KOPT-K1 (cell line): ENCODE measurements around the gene PRKX.
"Not testable (repeated sequence)": the region's sequence is repeated elsewhere in the genome, so short reads cannot be mapped to it uniquely, and the experiment has no call there.

ENCODE experiments used
- H3K27ac ChIP-seq: fragments of 200-600 bp; sonication (generic); 2 replicates; pipeline ENCODE4 v1.5.1; 2016; ENCODE audit warnings: antibody characterized with exemption, mild to moderate bottlenecking, low read depth, low read length; ENCODE audit not compliant: poor library complexity, severe bottlenecking
- H3K36me3 ChIP-seq: fragments of 200-600 bp; sonication (generic); 2 replicates; pipeline ENCODE4 v1.5.1; 2017; ENCODE audit warnings: antibody characterized with exemption, mild to moderate bottlenecking, low read length, moderate library complexity; ENCODE audit not compliant: insufficient read depth
- H3K9me3 ChIP-seq: fragments of 200-600 bp; sonication (generic); 2 replicates; pipeline ENCODE4 v1.5.1; 2017; ENCODE audit warnings: antibody characterized with exemption, low read length, mild to moderate bottlenecking; ENCODE audit not compliant: insufficient read depth, poor library complexity, severe bottlenecking

PRKX gene

DNA sequence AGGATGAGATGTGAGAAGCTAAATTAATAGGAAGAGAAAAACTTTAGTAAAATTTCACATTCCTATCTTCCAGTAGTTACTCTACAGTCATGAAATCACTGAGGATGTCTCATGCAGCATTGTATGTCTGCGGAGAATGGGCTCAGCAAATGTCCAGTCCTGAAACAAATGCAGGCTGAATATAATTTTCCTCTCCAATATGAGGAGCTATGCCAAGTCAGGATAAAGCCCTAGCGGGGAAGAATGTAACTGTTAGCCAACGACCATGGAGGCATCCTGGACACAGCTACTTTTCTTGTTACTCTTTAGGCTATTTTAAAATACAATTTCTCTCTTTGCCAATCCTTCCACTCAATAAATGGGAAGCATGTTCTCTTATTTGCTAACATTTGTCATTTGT lies 127.7 kb downstream of the PRKX start:
- no peaks in the 10 kb centered on the region for H3K36me3 ChIP-seq
- no peaks in the 10 kb centered on the region for H3K9me3 ChIP-seq
- H3K27ac ChIP-seq = no peak overlapping the region

DNA sequence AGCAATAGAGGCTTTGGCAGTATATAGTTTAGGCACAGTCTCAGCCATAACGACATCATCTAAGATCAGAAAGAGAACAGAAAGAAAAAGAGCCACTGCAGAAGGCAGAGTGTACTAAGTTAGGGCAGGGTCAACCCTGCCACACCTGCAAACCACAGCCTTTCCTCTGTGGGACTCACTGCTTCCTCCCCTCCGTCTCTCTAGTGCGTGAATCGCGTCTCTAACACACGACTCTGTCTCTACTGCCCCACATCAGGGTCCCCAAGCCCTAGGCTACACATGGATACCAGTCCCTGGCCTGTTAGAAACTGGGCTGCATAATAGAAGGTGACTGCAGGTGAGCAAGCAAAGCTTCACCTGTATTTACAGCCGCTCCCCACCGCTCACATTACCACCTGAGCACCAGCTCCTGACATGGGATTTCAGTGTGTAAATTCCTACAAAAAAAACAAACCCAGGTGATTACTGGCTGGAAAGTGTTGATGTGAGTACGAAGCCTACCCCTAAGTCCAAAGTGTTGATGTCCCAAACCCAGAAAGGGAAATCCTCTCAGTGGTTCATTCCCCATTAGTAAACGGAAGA lies 128.9 kb downstream of the PRKX start:
- Histone ChIP-seq H3K27ac (no peak overlapping the region), H3K36me3 (no peaks in the 10 kb centered on the region), H3K9me3 (no peaks in the 10 kb centered on the region)

DNA sequence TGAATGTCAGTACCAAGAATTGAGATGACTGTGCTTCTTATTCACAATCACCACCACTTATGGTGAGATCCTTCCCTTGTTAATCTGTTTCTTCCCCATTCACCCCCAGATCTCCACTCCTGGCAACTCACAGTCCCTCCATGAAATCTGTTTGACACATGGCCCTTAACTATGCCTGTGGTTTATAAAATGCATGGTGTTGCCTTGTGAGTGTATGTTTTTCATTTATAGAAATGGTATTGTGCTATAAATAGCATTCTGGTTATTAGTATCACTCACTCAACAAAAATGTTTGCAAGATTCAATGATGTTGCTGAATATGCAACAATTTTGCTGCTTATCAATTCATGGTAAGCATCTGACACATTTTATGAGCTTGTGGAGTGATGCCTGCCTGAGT lies 131.0 kb downstream of the PRKX start:
- Histone ChIP-seq H3K27ac (no peak overlapping the region), H3K9me3 (no peaks in the 10 kb centered on the region), H3K36me3 (no peaks in the 10 kb centered on the region)

DNA sequence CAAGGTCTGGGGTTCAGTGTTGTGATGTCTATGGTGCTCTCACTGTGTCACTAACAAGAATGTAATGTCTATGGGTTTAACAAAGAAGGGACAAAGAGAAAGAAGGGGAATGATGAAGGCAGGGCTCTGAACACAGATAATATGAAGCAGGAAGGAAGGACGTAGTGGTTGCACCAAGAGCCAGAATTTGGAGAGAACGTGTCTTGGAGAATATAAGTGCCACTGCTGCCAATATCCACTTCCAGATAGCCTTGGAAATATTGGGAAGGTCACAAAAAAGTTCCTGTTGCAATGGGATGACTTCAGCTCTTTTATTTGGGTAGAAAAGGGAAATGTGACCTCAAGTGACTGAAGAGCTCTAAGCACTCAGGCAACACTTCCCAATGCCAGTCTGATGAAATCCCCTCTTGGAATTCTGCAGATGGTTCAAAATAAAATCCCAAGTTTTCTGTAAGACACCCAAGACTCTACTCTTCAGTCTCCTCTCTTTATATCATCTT lies 131.8 kb downstream of the PRKX start:
- Histone ChIP-seq H3K36me3 (no peaks in the 10 kb centered on the region), H3K27ac (no peak overlapping the region), H3K9me3 (no peaks in the 10 kb centered on the region)

DNA sequence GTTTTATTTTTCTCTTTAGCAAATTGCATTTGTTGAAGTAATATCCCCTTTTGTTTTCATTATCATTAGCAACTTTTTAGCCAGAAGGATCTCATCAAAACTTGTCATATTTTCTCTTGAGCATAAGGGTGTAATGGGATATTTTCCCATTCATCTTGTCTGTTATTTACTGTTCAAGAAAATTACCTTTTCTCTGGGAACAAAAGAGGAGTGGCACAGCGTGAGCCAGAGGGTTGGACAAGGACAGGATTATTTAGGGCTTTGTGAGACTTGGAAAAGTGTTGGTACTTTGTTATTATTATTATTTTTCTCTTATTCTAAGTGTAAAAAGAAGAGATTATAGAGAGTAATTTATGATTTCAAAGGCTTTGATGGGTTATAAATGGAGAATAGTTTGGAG lies 135.9 kb downstream of the PRKX start:
- Histone ChIP-seq H3K36me3 (no peaks in the 10 kb centered on the region), H3K27ac (no peak overlapping the region), H3K9me3 (no peaks in the 10 kb centered on the region)

DNA sequence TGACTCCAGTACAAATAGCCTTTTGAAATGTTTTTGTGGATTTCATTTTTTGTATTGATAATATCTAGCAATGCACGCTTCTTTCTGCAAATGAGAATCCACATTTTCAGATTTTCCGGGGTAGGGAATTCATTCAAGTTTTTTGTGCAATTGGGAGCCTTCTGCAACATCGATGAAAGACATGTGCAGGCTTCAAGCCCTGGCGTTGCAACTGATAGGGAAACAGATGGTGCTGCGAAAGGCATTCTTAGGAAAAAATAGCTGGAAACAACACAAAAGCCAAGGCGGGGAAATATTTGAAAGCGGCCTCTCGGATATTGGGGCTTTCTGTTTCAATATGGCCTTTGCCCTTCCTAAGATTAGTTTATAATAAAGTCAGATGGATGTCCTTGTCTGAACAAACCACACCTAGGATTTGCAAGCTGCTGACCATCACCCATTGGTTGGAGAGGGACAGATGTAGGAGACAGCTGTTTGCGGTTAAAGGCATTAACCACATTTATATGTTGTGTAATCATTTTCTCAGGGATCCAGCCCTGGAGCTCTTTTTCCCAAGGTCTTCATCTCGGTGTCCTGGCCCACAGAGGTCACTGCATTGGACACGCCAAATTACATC lies 136.5 kb downstream of the PRKX start:
- Histone ChIP-seq H3K36me3 (no peaks in the 10 kb centered on the region), H3K9me3 (no peaks in the 10 kb centered on the region), H3K27ac (no peak overlapping the region)

DNA sequence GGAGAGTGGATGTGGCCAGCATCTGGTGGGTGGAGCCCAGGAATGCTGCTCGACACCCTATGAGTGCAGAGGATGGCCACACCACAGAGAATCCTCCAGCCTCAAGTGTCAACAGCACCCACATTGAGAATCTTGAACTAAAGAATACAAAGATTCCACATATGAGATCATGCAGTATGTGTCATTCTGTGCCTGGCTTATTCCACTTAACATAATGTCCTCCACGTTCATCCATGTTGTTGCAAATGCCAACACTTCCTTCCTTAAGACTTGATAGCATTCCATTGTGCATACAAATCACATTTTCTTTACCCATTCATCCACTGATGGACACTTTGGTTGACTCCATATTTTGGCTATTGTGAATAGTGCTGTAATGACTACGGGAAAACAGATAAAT lies 145.8 kb downstream of the PRKX start:
- Histone ChIP-seq H3K9me3 (no peaks in the 10 kb centered on the region), H3K27ac (no peak overlapping the region), H3K36me3 (no peaks in the 10 kb centered on the region)

DNA sequence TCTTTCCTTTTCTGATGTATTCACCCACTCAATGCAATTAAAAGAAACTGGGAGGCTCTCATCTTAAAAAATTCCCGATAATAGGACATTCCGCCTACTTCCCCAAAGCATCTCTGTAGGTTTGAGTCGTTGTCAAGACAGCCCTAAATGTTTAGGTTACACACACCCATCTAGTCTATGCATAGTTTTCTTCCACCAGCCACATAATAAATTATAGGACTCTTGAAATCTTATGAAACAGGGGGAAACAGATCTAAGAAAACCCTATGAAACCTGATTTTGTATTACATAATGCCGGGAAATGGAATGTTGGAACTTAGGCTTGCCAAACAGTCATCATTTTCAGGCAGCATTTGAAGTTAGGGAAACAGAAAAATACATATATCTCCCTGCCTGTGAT lies 150.0 kb downstream of the PRKX start:
- Histone ChIP-seq H3K27ac (no peak overlapping the region), H3K9me3 (no peaks in the 10 kb centered on the region), H3K36me3 (no peaks in the 10 kb centered on the region)

DNA sequence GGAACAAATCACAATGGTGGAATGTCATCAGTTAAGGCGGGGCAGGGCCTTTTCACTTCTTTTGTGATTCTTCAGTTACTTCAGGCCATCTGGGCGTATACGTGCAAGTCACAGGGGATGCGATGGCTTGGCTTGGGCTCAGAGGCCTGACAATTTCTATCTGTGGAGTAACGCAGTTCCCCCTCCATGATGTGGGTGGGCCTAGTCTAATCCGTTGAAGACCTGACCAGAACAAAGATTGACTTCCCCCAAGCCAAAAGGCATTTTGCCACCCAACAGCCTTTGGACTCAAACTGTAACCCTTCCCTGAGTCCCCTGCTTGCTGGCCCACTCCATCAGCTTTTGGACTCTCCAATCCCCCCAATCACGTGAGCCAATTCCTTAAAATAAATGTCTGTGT lies 153.4 kb downstream of the PRKX start:
- not testable (repeated sequence) for H3K36me3 ChIP-seq, H3K27ac ChIP-seq, H3K9me3 ChIP-seq
